Measurements from ENCODE around the gene IGFBP7. TPM values are rescaled to one million over a fixed set of nuclear protein-coding genes. Genes with fewer than 3 reads are reported as not detected.

The IGFBP7 gene, protein sequence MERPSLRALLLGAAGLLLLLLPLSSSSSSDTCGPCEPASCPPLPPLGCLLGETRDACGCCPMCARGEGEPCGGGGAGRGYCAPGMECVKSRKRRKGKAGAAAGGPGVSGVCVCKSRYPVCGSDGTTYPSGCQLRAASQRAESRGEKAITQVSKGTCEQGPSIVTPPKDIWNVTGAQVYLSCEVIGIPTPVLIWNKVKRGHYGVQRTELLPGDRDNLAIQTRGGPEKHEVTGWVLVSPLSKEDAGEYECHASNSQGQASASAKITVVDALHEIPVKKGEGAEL
- total RNA-seq (not detected), polyA plus RNA-seq (not detected)

DNA sequence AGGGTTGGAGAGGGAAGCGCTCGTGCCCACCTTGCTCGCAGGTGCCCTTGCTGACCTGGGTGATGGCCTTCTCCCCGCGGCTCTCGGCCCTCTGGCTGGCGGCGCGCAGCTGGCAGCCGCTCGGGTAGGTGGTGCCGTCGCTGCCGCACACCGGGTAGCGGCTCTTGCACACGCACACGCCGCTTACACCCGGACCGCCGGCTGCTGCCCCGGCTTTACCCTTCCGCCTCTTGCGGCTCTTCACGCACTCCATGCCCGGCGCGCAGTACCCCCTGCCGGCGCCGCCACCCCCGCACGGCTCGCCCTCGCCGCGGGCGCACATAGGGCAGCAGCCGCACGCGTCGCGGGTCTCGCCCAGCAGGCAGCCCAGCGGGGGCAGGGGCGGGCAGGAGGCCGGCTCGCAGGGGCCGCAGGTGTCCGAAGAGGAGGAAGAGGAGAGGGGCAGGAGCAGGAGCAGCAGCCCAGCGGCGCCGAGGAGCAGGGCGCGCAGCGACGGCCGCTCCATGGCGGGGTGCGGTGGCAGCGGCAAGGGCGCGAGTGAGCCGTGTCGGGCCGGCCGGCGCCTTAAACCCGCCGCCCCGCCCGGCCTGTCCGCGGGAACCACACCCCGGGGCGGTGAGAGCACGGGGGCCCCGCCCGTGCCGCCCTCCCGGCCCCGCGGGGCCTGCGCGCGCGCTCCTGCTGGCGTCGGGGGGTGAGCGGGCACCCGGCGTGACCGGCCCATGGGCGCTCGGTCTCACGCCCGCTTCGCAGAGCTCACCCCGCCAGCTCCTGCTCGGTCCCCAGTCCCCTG, at the start of gene IGFBP7:
TSS of gene IGFBP7 (minus strand) at position 539 of the 793 bp plus-strand sequence. CDS start at position 505, 34 bp downstream.
- POLR2A ChIA-PET (ENCODE audit: partially characterized antibody): no interaction called here

DNA sequence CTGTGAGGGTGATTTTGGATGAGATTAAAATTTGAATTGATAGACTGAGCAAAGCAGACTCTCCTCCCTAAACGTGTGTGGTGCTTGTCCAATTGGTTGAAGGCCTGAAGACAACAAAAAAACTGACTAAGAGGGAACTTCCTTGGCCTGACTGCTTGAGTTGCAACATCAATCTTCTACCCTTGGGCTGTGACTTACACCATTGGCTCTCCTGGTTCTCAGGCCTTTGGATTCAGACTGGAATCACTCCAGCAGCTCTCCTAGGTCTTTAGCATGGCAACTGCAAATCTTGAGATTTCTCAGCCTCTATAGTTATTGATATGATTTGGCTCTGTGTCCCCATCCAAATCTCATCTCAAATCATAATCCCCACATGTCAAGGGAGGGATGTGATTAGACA, 49.7 kb upstream of the IGFBP7 start:
- Mint-ChIP-seq H3K36me3 (no peaks in the 10 kb centered on the region), H3K27me3 (peaks cover 14 to 25% of the 10 kb centered on the region in 2 donors), H3K9me3 (no peaks in the 10 kb centered on the region), H3K27ac (no peak overlapping the region), H3K4me1 (peaks cover 6 to 16% (median 9%) of the 10 kb centered on the region in 4 donors), H3K4me3 (no peak overlapping the region)
- H3K9me3 ChIP-seq (ENCODE audit: control insufficient read depth in 1 of 2, low read length in 2 of 2): no peaks in the 10 kb centered on the region
- ChIA-PET POLR2A (ENCODE audit: partially characterized antibody) (no interaction called here), CTCF (ENCODE audit: partially characterized antibody) (interaction anchor here (0.9 kb wide), 1 partner anchor 9 kb away, joined by 4 read pairs; no protein-coding TSS in a partner anchor)
- DNase-seq: no peak
- no peak overlapping the region for H3K4me3 ChIP-seq (ENCODE audit: low read length in 2 of 2)
- intact Hi-C loops (cut with micrococcal nuclease): no loop called here
- H3K27ac ChIP-seq (ENCODE audit: low read depth, low read length): no peak overlapping the region
- peaks cover 4% of the 10 kb centered on the region for H3K4me1 ChIP-seq (ENCODE audit: insufficient read depth, low read length)
- H3K36me3 ChIP-seq (ENCODE audit: insufficient read depth, low read length): no peaks in the 10 kb centered on the region
- H3K27me3 ChIP-seq (ENCODE audit: insufficient read depth, low read length): no peaks in the 10 kb centered on the region

More for the DNA sequence above, at the start of gene IGFBP7:
- Histone ChIP-seq H3K9me3 (ENCODE audit: control insufficient read depth in 1 of 2, low read length in 2 of 2) (no peaks in the 10 kb centered on the region), H3K4me1 (ENCODE audit: insufficient read depth, low read length) (peaks cover 10% of the 10 kb centered on the region), H3K27me3 (ENCODE audit: insufficient read depth, low read length) (peaks cover 13% of the 10 kb centered on the region), H3K36me3 (ENCODE audit: insufficient read depth, low read length) (no peaks in the 10 kb centered on the region), H3K4me3 (ENCODE audit: low read length in 2 of 2) (no peak within 1 kb of the TSS), H3K27ac (ENCODE audit: low read depth, low read length) (no peak within 1 kb of the TSS)
- Mint-ChIP-seq H3K4me1 (peaks cover 8 to 17% (median 10%) of the 10 kb centered on the region in 4 donors), H3K27ac (peak within 1 kb of the TSS in 2 of 7 donors; percentile 12 to 37), H3K4me3 (peak within 1 kb of the TSS; percentile 77 to 95 (median 82)), H3K9me3 (peaks cover 0 to 2% (median 0%) of the 10 kb centered on the region in 8 donors), H3K36me3 (no peaks in the 10 kb centered on the region), H3K27me3 (peaks cover 53 to 59% of the 10 kb centered on the region in 2 donors)
- CTCF ChIA-PET (ENCODE audit: partially characterized antibody): no interaction called here
- no peak for DNase-seq
- intact Hi-C loops (cut with micrococcal nuclease): no loop called here

DNA sequence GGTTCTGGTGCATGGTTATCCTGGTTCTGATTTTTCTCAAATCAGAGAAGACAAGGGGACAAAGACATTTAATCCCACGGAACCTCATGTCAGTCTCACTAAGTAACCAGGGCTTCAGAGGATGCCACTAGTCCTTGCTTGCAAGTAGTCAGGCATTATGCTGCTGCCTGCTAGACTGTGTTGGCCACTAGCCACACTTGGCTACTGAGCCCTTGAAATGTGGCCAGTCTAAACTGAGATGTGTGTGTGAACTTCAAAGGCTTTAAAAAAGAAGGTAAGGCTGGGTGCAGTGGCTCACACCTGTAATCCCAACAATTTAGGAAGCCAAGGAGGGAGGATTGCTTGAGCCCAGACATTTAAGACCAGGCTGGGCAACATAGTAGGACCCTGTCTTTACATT, 48.6 kb upstream of the IGFBP7 start:
- no peak for DNase-seq
- H3K4me1 Mint-ChIP-seq: peaks cover 2 to 8% (median 4%) of the 10 kb centered on the region in 4 donors
- POLR2A ChIA-PET (ENCODE audit: partially characterized antibody): no interaction called here
- H3K27me3 Mint-ChIP-seq: peaks cover 15 to 21% of the 10 kb centered on the region in 2 donors
- no peaks in the 10 kb centered on the region for H3K27me3 ChIP-seq (ENCODE audit: insufficient read depth, low read length)
- CTCF ChIA-PET (ENCODE audit: partially characterized antibody): no interaction called here
- H3K9me3 Mint-ChIP-seq: no peaks in the 10 kb centered on the region
- H3K36me3 Mint-ChIP-seq: no peaks in the 10 kb centered on the region
- no peaks in the 10 kb centered on the region for H3K36me3 ChIP-seq (ENCODE audit: insufficient read depth, low read length)
- H3K4me3 Mint-ChIP-seq: no peak overlapping the region
- no peaks in the 10 kb centered on the region for H3K9me3 ChIP-seq (ENCODE audit: control insufficient read depth in 1 of 2, low read length in 2 of 2)
- H3K4me1 ChIP-seq (ENCODE audit: insufficient read depth, low read length): peaks cover 4% of the 10 kb centered on the region
- H3K27ac ChIP-seq (ENCODE audit: low read depth, low read length): no peak overlapping the region
- H3K4me3 ChIP-seq (ENCODE audit: low read length in 2 of 2): no peak overlapping the region
- intact Hi-C loops (cut with micrococcal nuclease): no loop called here
- H3K27ac Mint-ChIP-seq: no peak overlapping the region

DNA sequence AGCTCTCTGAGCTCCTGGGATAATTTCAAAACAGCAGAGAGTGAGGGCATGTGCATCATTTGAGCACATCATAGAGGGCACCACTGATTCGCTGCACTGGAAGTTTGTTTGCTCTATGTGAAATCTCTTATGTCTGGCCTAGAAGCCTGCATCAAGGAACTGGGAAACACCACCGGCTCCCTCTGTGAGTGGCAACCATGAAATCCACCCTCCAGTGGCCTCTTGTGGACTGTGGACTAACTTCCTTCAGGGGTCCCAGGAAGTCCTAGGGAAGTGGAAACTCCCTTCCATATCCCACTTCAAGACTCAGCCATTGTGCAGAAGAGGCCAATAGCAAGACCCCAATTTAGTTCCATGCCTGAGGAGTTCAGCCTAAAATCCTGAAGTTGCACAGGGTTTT, 48.0 kb upstream of the IGFBP7 start:
- Histone ChIP-seq H3K4me3 (ENCODE audit: low read length in 2 of 2) (no peak overlapping the region), H3K4me1 (ENCODE audit: insufficient read depth, low read length) (peaks cover under 1% of the 10 kb centered on the region), H3K27me3 (ENCODE audit: insufficient read depth, low read length) (no peaks in the 10 kb centered on the region), H3K9me3 (ENCODE audit: control insufficient read depth in 1 of 2, low read length in 2 of 2) (no peaks in the 10 kb centered on the region), H3K27ac (ENCODE audit: low read depth, low read length) (no peak overlapping the region), H3K36me3 (ENCODE audit: insufficient read depth, low read length) (no peaks in the 10 kb centered on the region)
- POLR2A ChIA-PET (ENCODE audit: partially characterized antibody): no interaction called here
- no peaks in the 10 kb centered on the region for H3K9me3 Mint-ChIP-seq
- peaks cover 0 to 3% (median 2%) of the 10 kb centered on the region in 4 donors for H3K4me1 Mint-ChIP-seq
- CTCF ChIA-PET (ENCODE audit: partially characterized antibody): no interaction called here
- no peak for DNase-seq
- peaks cover 15 to 25% of the 10 kb centered on the region in 2 donors for H3K27me3 Mint-ChIP-seq
- no peak overlapping the region for H3K27ac Mint-ChIP-seq
- H3K4me3 Mint-ChIP-seq: no peak overlapping the region
- intact Hi-C loops (cut with micrococcal nuclease): no loop called here
- no peaks in the 10 kb centered on the region for H3K36me3 Mint-ChIP-seq

DNA sequence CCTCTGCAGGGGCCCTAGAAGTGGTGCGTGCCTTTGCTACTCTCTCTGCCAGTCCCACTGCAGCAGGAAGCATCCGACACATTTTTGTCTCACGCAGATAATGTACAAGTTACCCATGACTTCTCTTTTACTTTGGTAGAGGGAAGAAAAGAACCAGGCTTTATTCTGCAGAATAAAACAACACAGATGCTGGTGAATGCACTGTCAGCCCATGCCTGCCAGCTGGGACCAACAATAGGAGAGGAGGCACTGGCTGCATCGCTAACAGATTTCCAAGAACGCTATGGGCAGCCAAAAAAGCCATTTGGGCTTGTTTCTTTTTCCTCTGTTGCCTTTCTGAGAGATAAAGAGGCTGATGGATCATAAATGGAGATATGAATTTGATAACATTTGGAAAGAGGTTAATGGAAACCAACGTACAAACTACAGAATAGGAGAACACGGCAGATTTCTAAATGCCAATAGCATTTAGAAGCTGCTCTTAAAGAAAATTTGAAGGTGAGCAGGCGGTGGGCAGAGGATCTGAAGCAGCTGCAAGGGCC, 47.5 kb upstream of the IGFBP7 start:
- Histone ChIP-seq H3K4me3 (ENCODE audit: low read length in 2 of 2) (no peak overlapping the region), H3K36me3 (ENCODE audit: insufficient read depth, low read length) (no peaks in the 10 kb centered on the region), H3K27me3 (ENCODE audit: insufficient read depth, low read length) (no peaks in the 10 kb centered on the region), H3K9me3 (ENCODE audit: control insufficient read depth in 1 of 2, low read length in 2 of 2) (no peaks in the 10 kb centered on the region), H3K27ac (ENCODE audit: low read depth, low read length) (no peak overlapping the region), H3K4me1 (ENCODE audit: insufficient read depth, low read length) (no peaks in the 10 kb centered on the region)
- H3K4me1 Mint-ChIP-seq: no peaks in the 10 kb centered on the region
- intact Hi-C loops (cut with micrococcal nuclease): no loop called here
- ChIA-PET POLR2A (ENCODE audit: partially characterized antibody) (no interaction called here), CTCF (ENCODE audit: partially characterized antibody) (no interaction called here)
- H3K9me3 Mint-ChIP-seq: no peaks in the 10 kb centered on the region
- no peak for DNase-seq
- H3K36me3 Mint-ChIP-seq: no peaks in the 10 kb centered on the region
- H3K4me3 Mint-ChIP-seq: no peak overlapping the region
- peaks cover 15 to 27% of the 10 kb centered on the region in 2 donors for H3K27me3 Mint-ChIP-seq
- H3K27ac Mint-ChIP-seq: no peak overlapping the region

DNA sequence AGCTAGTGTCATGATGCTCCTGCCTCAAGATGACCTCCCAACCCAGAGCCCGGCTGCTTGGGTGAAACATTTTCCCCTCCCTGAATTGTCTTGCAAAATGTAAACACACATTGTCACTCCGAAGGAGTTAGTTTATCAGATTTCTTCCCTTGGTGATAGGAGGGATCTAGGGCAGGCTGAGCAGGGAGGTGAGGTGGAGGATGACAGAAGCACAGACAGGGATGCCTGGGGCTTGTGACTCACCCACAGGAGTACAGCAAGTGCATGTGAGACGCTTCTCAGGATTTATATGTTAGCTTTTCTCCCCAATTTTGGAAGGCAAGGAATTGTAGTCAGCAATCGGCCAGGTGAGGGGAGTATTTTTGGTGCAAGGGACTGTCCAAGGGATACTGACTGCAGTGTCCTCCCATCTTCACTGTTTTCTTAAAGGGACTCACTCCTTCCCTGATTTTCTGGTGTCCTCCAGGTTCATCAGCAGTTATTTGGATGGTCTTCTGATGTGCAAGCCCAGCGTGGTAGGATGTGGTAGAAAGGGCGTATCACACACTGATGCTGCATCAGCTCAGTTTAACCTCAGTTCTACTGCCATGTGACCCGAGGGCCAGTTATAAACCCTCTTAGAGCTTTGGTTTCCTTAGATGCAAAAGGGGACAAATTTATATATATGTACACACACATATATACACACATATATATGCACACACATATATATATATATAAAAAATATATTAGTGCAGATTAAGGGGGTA, 46.2 kb upstream of the IGFBP7 start:
- no peaks in the 10 kb centered on the region for H3K27me3 ChIP-seq (ENCODE audit: insufficient read depth, low read length)
- H3K4me1 ChIP-seq (ENCODE audit: insufficient read depth, low read length): no peaks in the 10 kb centered on the region
- H3K36me3 Mint-ChIP-seq: no peaks in the 10 kb centered on the region
- H3K4me3 ChIP-seq (ENCODE audit: low read length in 2 of 2): no peak overlapping the region
- H3K27ac ChIP-seq (ENCODE audit: low read depth, low read length): no peak overlapping the region
- no peaks in the 10 kb centered on the region for H3K36me3 ChIP-seq (ENCODE audit: insufficient read depth, low read length)
- intact Hi-C loops (cut with micrococcal nuclease): no loop called here
- no peaks in the 10 kb centered on the region for H3K9me3 ChIP-seq (ENCODE audit: control insufficient read depth in 1 of 2, low read length in 2 of 2)
- POLR2A ChIA-PET (ENCODE audit: partially characterized antibody): no interaction called here
- no peak overlapping the region for H3K4me3 Mint-ChIP-seq
- DNase-seq: no peak
- CTCF ChIA-PET (ENCODE audit: partially characterized antibody): interaction anchor here (1.1 kb wide), 1 partner anchor 8 kb away, joined by 5 read pairs; no protein-coding TSS in a partner anchor
- H3K9me3 Mint-ChIP-seq: no peaks in the 10 kb centered on the region
- no peaks in the 10 kb centered on the region for H3K4me1 Mint-ChIP-seq
- no peak overlapping the region for H3K27ac Mint-ChIP-seq
- H3K27me3 Mint-ChIP-seq: peaks cover 15 to 27% of the 10 kb centered on the region in 2 donors

DNA sequence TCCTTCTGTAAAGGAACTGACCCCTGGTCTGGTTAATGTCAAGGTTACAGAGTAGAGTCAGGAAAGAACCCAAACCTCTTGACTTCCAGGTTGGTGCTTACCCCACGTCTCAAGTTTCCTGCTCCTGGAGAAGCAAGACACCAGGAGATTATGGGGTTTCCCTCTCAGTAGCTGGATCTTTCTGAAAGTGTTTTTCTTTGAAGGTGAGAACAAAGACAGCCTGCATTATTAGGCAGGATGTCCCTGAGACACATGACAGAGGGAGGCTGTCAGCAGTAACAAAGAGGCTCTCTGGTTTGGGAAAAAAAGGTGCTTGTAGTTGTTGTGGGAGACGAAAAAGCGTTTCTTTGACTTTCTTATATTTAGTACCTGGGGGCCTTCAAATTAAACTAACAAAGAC, 44.7 kb upstream of the IGFBP7 start:
- H3K9me3 Mint-ChIP-seq: no peaks in the 10 kb centered on the region
- Histone ChIP-seq H3K27me3 (ENCODE audit: insufficient read depth, low read length) (no peaks in the 10 kb centered on the region), H3K4me1 (ENCODE audit: insufficient read depth, low read length) (no peaks in the 10 kb centered on the region), H3K9me3 (ENCODE audit: control insufficient read depth in 1 of 2, low read length in 2 of 2) (no peaks in the 10 kb centered on the region), H3K27ac (ENCODE audit: low read depth, low read length) (no peak overlapping the region), H3K4me3 (ENCODE audit: low read length in 2 of 2) (no peak overlapping the region), H3K36me3 (ENCODE audit: insufficient read depth, low read length) (no peaks in the 10 kb centered on the region)
- H3K27me3 Mint-ChIP-seq: peaks cover 10 to 27% of the 10 kb centered on the region in 2 donors
- POLR2A ChIA-PET (ENCODE audit: partially characterized antibody): no interaction called here
- no peak for DNase-seq
- CTCF ChIA-PET (ENCODE audit: partially characterized antibody): interaction anchor here (1.4 kb wide), 1 partner anchor 9 kb away, joined by 4 read pairs; no protein-coding TSS in a partner anchor
- no peak overlapping the region for H3K27ac Mint-ChIP-seq
- no peak overlapping the region for H3K4me3 Mint-ChIP-seq
- intact Hi-C loops (cut with micrococcal nuclease): no loop called here
- no peaks in the 10 kb centered on the region for H3K36me3 Mint-ChIP-seq
- no peaks in the 10 kb centered on the region for H3K4me1 Mint-ChIP-seq

All from CD4-positive, alpha-beta memory T cell (primary cell).